Fibroblast of the aortic adventitia (primary cell): ENCODE measurements around the gene RELL1. TPM values are rescaled to one million over a fixed set of nuclear protein-coding genes. Genes with fewer than 3 reads are reported as not detected.

ENCODE experiments used
- DNase-seq: peaks from one replicate; pipeline ENCODE4 v3.0.0-alpha.2; 2010; ENCODE audit warnings: low read depth
- H3K4me3 ChIP-seq: 2 replicates; pipeline ENCODE4 v1.5.1; 2011; ENCODE audit warnings: low read depth, mild to moderate bottlenecking, control low read depth, low read length, moderate library complexity
- total RNA-seq: library from RNA; depleted of rRNA; stranded (reverse); fragments of >200 nt; gene quantifications from 2 replicates; pipeline ENCODE4 v1.2.3, GENCODE V29; 2012; ENCODE audit warnings: low replicate concordance
- TF ChIP-seq, protein P1 (sequence below): IDR thresholded peaks from 2 replicates; pipeline ENCODE4 v1.5.1; 2011; ENCODE audit warnings: mild to moderate bottlenecking, low read length, control low read depth, inconsistent platforms; ENCODE audit not compliant: insufficient read depth

RELL1 gene
- total RNA-seq, 1 donor: 65.7 TPM

DNA sequence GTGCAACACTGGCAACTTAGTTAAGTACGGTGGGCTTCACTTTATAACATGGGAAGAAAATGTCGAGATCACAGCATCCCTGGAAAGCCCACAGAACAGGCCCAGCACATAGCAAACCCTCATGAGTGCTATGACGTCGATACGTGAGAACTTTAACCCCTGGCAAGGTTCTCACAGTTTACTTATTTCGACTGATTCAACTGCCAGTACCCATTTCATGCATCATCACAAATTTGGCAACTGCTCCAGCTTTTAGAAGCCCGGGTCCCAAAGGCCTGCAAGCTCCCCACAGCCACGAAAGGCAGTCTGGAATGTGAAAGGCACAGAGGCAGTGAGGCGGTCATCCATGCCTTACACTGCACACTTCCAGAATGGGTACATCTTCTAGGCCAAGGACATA, 41.2 kb downstream of the RELL1 start:
- TF ChIP-seq, protein P1, sequence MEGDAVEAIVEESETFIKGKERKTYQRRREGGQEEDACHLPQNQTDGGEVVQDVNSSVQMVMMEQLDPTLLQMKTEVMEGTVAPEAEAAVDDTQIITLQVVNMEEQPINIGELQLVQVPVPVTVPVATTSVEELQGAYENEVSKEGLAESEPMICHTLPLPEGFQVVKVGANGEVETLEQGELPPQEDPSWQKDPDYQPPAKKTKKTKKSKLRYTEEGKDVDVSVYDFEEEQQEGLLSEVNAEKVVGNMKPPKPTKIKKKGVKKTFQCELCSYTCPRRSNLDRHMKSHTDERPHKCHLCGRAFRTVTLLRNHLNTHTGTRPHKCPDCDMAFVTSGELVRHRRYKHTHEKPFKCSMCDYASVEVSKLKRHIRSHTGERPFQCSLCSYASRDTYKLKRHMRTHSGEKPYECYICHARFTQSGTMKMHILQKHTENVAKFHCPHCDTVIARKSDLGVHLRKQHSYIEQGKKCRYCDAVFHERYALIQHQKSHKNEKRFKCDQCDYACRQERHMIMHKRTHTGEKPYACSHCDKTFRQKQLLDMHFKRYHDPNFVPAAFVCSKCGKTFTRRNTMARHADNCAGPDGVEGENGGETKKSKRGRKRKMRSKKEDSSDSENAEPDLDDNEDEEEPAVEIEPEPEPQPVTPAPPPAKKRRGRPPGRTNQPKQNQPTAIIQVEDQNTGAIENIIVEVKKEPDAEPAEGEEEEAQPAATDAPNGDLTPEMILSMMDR: no peak
- peak; percentile 72 for DNase-seq
- H3K4me3 ChIP-seq: no peak overlapping the region

DNA sequence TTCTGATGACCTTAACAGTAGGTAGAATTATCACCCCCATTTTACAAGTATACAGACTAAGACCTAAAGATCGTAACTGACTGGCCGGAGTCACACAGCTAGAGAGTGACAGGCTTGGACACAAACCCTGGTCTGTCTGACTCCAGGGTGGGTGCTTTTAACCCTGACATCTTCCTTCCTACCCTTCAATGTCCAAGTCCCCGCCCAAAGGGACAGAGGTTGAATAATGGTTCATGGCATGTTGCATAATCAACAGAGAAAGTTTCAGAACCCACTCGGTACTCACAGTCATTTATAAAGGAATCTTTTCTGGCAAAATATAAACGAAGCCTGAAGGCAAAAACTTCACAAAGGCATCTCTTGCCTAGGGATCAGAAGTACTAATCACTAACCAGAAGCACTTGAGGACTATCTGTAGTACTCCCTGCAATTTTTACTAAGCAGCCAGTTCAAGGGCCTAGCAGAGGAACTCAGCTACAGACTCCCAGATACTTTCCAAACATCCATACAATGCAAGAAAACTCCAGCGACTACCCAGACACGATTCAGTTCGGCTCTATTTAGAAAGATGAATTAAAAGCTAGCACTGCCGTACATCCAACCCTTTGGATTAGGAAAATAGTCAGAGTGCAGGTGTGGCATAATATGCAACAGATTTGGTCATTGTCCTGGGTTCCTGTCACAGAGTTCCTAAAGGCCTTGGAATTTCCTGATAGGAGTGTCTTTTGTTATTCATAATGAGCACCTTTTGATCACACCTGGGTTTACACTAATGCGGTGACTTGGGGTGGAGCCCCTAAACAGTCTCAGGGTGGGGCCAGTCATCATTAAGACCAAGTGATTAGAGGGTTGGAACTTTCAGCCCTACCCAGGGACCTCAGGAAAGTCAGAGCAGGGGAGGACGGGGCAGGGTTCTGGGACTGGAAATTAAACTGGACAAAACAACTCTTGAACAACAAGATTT, 44.0 kb downstream of the RELL1 start:
- no peak overlapping the region for H3K4me3 ChIP-seq
- TF ChIP-seq, protein P1: no peak
- no peak for DNase-seq

- TF ChIP-seq, protein P1: no peak
- no peak for DNase-seq
- H3K4me3 ChIP-seq: no peak overlapping the region
Measured at GRCh38 chr4:37641352-37641751, 44.8 kb downstream of the RELL1 start.

DNA sequence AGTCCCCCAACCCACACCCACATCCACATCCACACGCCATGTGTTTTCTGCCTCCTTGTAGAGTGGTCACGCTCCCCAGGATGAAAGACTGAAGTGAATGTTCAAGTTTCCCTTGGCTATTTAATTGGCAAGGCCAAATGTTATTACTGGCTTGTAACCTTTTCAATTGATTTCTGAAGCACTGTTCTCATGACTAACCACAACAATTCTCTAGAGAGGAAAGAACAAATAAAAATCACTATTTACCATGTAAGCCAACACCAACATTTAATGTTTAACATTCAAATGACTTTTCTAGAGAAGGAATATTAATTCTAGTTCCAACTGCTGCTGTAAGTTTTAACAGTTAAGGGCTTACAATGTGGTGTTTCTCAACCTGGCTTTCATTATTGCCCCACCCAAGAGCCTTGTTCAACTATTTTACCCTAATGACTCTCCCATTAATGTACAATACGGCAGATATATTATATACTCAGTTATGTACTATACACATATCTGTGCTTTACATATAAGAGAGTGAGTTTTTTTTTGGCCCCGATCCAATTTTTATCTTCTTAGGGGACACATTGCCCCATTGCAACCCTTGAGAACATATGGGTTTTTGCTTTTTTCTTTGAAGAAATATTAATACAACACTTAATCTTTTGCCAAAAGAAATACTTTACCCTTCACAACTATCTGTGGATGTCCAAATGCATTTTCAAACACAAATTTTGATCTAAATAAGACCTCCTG, 46.5 kb downstream of the RELL1 start:
- TF ChIP-seq, protein P1: no peak
- peak; percentile 48 for DNase-seq
- H3K4me3 ChIP-seq: no peak overlapping the region

DNA sequence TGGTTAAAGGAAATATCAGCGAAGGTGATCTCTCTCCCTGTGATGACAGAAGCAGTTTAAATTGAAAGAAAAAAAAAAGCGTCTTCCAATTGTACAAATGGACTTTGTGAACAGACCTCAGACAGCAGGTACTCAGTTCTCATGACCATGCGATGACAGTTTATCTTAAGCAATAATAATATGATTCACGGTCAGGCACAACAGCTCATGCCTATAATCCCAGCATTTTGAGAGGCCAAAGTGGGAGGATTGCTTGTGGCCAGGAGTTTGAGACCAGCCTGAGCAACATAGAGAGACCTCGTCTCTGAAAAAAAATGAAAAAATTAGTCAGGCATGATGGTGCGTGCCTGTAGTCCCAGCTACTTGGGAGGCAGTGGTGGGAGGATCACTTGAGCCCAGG, 51.0 kb downstream of the RELL1 start:
- no peak for DNase-seq
- TF ChIP-seq, protein P1: no peak
- no peak overlapping the region for H3K4me3 ChIP-seq

GRCh38 chr4:37634180-37634579, 52.0 kb downstream of the RELL1 start:
- TF ChIP-seq, protein P1: no peak
- H3K4me3 ChIP-seq: no peak overlapping the region
- no peak for DNase-seq
